Keratinocyte (primary cell): ENCODE results near the gene TSPYL2. TPM values are rescaled to one million over a fixed set of nuclear protein-coding genes. Genes with fewer than 3 reads are reported as not detected.

Experiments used
- DNase-seq: peaks from one replicate; pipeline ENCODE4 v3.0.0-alpha.2; 2011; ENCODE audit warnings: low read depth, missing footprints, low spot score
- FAIRE-seq: peaks from 2 replicates; lab custom pipeline; 2011; peaks lifted over from hg19 to GRCh38; lab: Jason Lieb, UNC
- H2AFZ ChIP-seq: 2 replicates; pipeline ENCODE4 v1.6.0; 2012; ENCODE audit warnings: low read length, control low read depth, inconsistent platforms; ENCODE audit not compliant: control insufficient read depth
- H3K27ac ChIP-seq: 2 replicates; pipeline ENCODE4 v1.5.1; 2011; ENCODE audit warnings: low read length; ENCODE audit not compliant: control insufficient read depth, insufficient read depth
- H3K27me3 ChIP-seq: 3 replicates; pipeline ENCODE4 v1.6.0; 2011; ENCODE audit warnings: low read length; ENCODE audit not compliant: control insufficient read depth, insufficient read depth; ENCODE audit errors: extremely low read depth
- H3K36me3 ChIP-seq, 2 experiments: 2 replicates in 1 of 2; 3 replicates in 1 of 2; pipeline ENCODE4 v1.5.1; 2011; ENCODE audit warnings: low read length in 2 of 2, mild to moderate bottlenecking in 1 of 2; ENCODE audit not compliant: control insufficient read depth in 2 of 2, insufficient read depth in 2 of 2; ENCODE audit errors: extremely low read depth in 1 of 2
- H3K4me1 ChIP-seq: 3 replicates; pipeline ENCODE4 v1.5.1; 2011; ENCODE audit warnings: low read length; ENCODE audit not compliant: control insufficient read depth, insufficient read depth; ENCODE audit errors: extremely low read depth
- H3K4me2 ChIP-seq: 3 replicates; pipeline ENCODE4 v1.6.0; 2011; ENCODE audit warnings: low read depth, low read length; ENCODE audit not compliant: control insufficient read depth, insufficient read depth; ENCODE audit errors: extremely low read depth
- H3K4me3 ChIP-seq, 3 experiments: fragments of 200-600 bp in 1 of 3; sonication (generic) in 1 of 3; 2 replicates in 2 of 3; 3 replicates in 1 of 3; pipeline ENCODE4 v1.5.1; 2011 to 2016; ENCODE audit warnings: low read length in 3 of 3, mild to moderate bottlenecking in 3 of 3, control low read depth in 2 of 3, inconsistent platforms in 1 of 3, low read depth in 1 of 3, mixed read lengths in 1 of 3, mixed run types in 1 of 3, moderate library complexity in 1 of 3; ENCODE audit not compliant: control insufficient read depth in 2 of 3, insufficient read depth in 2 of 3; ENCODE audit errors: extremely low read depth in 1 of 3
- H3K79me2 ChIP-seq: 2 replicates; pipeline ENCODE4 v1.6.0; 2012; ENCODE audit warnings: low read length; ENCODE audit not compliant: control insufficient read depth, insufficient read depth
- H3K9ac ChIP-seq: 3 replicates; pipeline ENCODE4 v1.6.0; 2011; ENCODE audit warnings: low read length; ENCODE audit not compliant: control insufficient read depth, insufficient read depth; ENCODE audit errors: extremely low read depth
- H3K9me1 ChIP-seq: 3 replicates; pipeline ENCODE4 v1.6.0; 2011; ENCODE audit warnings: low read length; ENCODE audit not compliant: control insufficient read depth, insufficient read depth; ENCODE audit errors: extremely low read depth
- H3K9me3 ChIP-seq: 2 replicates; pipeline ENCODE4 v1.5.1; 2012; ENCODE audit warnings: low read depth, low read length; ENCODE audit not compliant: control insufficient read depth
- H4K20me1 ChIP-seq: 3 replicates; pipeline ENCODE4 v1.6.0; 2011; ENCODE audit warnings: low read length; ENCODE audit not compliant: control insufficient read depth, insufficient read depth; ENCODE audit errors: extremely low read depth
- CTCF ChIP-seq, 3 experiments: IDR thresholded peaks in 1 of 3; conservative IDR thresholded peaks in 1 of 3; optimal IDR thresholded peaks in 1 of 3; 2 replicates in 2 of 3; 3 replicates in 1 of 3; pipeline versions ENCODE3 to v1.5.1; 2011; ENCODE audit warnings: low read length in 3 of 3, mild to moderate bottlenecking in 3 of 3, moderate library complexity in 2 of 3, control low read depth in 1 of 3, inconsistent platforms in 1 of 3; ENCODE audit not compliant: insufficient read depth in 2 of 3; ENCODE audit errors: extremely low read depth in 1 of 3
- EZH2 ChIP-seq: IDR thresholded peaks from one replicate; pipeline ENCODE4 v1.6.1; 2012; ENCODE audit warnings: inconsistent platforms, mild to moderate bottlenecking, low read length, moderate library complexity
- dilution Hi-C: fragments of 300-500 bp; cut with MboI; formaldehyde crosslinking; loops from one replicate; pipeline ENCODE4 v1.7.0; 2020; ENCODE audit warnings: low sequenced_read_pairs; ENCODE audit not compliant: extremely low pct_ligation_motif_present
- polyA plus RNA-seq, 5 experiments: library from polyadenylated mRNA; depleted of rRNA in 3 of 5; stranded (reverse) in 3 of 5; stranded (forward) in 1 of 5; unstranded in 1 of 5; fragments of >200 nt; gene quantifications; 1 replicate in 1 of 5; 2 replicates in 3 of 5; 3 replicates in 1 of 5; pipeline versions ENCODE4 v1.2.1 to v1.2.3, GENCODE V29; 2011 to 2012; ENCODE audit warnings: missing spikeins in 2 of 5, low read depth in 1 of 5, low replicate concordance in 1 of 5

Gene TSPYL2
- polyA plus RNA-seq, 1 donor (not counting 4 experiments of a cell fraction or from before 2014, with no cell fraction given) = 17.9 TPM

- no peaks in the 10 kb centered on the region for H3K9me1 ChIP-seq
- dilution Hi-C loops = no loop called here
- no peak overlapping the region for H3K27ac ChIP-seq
- no peaks in the 10 kb centered on the region for H3K36me3 ChIP-seq
- no peaks in the 10 kb centered on the region for H3K27me3 ChIP-seq
- no peaks in the 10 kb centered on the region for H3K9me3 ChIP-seq
- H3K9ac ChIP-seq = no peak overlapping the region
- no peak overlapping the region for H3K4me3 ChIP-seq
- H4K20me1 ChIP-seq = no peaks in the 10 kb centered on the region
- no peak overlapping the region for H2AFZ ChIP-seq
- no peaks in the 10 kb centered on the region for H3K79me2 ChIP-seq
- no peak overlapping the region for H3K4me2 ChIP-seq
- no peak for FAIRE-seq
- TF ChIP-seq CTCF (optimal IDR thresholded peaks at IDR 0.05 in 1 of 3, IDR thresholded peaks at IDR 0.05 in 1 of 3, conservative IDR thresholded peaks at IDR 0.05 in 1 of 3; ENCODE audit: extremely low read depth in 1 of 3, insufficient read depth in 2 of 3, low read length in 3 of 3) (no peak), EZH2 (no peak)
- no peak for DNase-seq
- no peaks in the 10 kb centered on the region for H3K4me1 ChIP-seq
Measured at GRCh38 chrX:53076671-53077070, 5.5 kb upstream of the TSPYL2 start.

DNA sequence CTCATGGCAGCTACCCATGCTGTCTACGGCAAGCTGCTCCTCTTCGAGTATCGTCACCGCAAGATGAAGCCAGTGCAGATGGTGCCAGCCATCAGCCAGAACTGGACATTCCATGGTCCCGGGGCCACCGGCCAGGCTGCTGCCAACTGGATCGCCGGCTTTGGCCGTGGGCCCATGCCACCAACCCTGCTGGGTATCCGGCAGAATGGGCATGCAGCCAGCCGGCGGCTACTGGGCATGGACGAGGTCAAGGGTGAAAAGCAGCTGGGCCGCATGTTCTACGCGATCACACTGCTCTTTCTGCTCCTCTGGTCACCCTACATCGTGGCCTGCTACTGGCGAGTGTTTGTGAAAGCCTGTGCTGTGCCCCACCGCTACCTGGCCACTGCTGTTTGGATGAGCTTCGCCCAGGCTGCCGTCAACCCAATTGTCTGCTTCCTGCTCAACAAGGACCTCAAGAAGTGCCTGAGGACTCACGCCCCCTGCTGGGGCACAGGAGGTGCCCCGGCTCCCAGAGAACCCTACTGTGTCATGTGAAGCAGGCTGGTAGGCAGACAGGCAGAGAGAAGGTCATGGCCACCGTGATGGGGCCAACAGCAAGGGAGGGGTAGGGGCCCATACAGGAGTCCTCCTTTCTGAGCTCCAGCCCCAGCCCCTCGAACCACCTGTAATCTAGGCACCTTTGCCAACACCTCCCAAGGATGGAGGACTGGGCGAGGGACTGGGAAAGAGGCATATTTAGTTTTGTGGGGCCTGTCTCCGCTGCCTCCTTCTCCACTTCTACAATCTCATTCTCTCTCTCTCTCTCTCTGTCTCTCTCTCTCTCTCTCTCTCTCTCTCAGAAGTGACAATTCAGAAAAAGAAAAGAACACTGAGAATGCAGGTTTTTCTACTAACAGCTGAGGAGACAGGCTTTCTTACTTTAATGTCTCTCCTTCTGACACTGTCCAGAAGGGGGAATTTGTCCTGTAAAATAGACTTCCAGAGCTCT lies 4.7 kb upstream of the TSPYL2 start:
- Histone ChIP-seq H3K4me3 (no peak overlapping the region), H3K4me2 (no peak overlapping the region), H3K9ac (no peak overlapping the region), H3K9me3 (no peaks in the 10 kb centered on the region), H3K4me1 (no peaks in the 10 kb centered on the region), H3K36me3 (no peaks in the 10 kb centered on the region), H3K27ac (no peak overlapping the region), H3K27me3 (no peaks in the 10 kb centered on the region), H4K20me1 (no peaks in the 10 kb centered on the region), H3K9me1 (no peaks in the 10 kb centered on the region), H2AFZ (no peak overlapping the region), H3K79me2 (no peaks in the 10 kb centered on the region)
- DNase-seq = no peak
- FAIRE-seq = no peak
- TF ChIP-seq EZH2 (no peak), CTCF (optimal IDR thresholded peaks at IDR 0.05 in 1 of 3, IDR thresholded peaks at IDR 0.05 in 1 of 3, conservative IDR thresholded peaks at IDR 0.05 in 1 of 3; ENCODE audit: extremely low read depth in 1 of 3, insufficient read depth in 2 of 3, low read length in 3 of 3) (peak in 1 of 3 experiments; percentile 5)
- dilution Hi-C loops = no loop called here
